HepG2 (cell line): ENCODE results near the gene BICDL1. TPM values are rescaled to one million over a fixed set of nuclear protein-coding genes. Genes with fewer than 3 reads are reported as not detected.

Experiments
- ATAC-seq: fragments of 200-7000 bp; cut with Tn5 transposase; 3 replicates; pipeline ENCODE4 v1.9.1; 2020; ENCODE audit warnings: mild to moderate bottlenecking, moderate library complexity
- BruUV-seq: library from RNA; stranded (reverse); fragments of 400-500 nt; replicated peaks from 2 replicates; lab custom pipeline; 2021; lab: Mats Ljungman, UMichigan
- CTCF ChIA-PET: fragments of 300-600 bp; formaldehyde crosslinking; extraction: SDS; loops from one replicate; lab custom pipeline; 2021; ENCODE audit warnings: low total read pairs, inconsistent platforms, low intra/inter-chr PET ratio; lab: Yijun Ruan, JAX
- POLR2A ChIA-PET: fragments of 350-600 bp; sonication (Branson Sonifier 250); formaldehyde crosslinking; loops from one replicate; lab custom pipeline; 2020; ENCODE audit warnings: antibody characterized with exemption, inconsistent platforms; lab: Yijun Ruan, JAX
- DNase-seq: peaks from one replicate; pipeline ENCODE4 v3.0.0-alpha.2; 2015; ENCODE audit warnings: low spot score
- FAIRE-seq: peaks from 3 replicates; lab custom pipeline; 2011; peaks lifted over from hg19 to GRCh38; lab: Jason Lieb, UNC
- H2AFZ ChIP-seq: one replicate; pipeline ENCODE4 v1.6.1; 2011; ENCODE audit warnings: low read length, inconsistent platforms
- H3K27ac ChIP-seq: fragments of 300-600 bp; 3 replicates; pipeline ENCODE4 v1.8.0; 2011; ENCODE audit warnings: mixed run types, mild to moderate bottlenecking, mixed read lengths, low read length, inconsistent platforms; ENCODE audit not compliant: insufficient read depth; ENCODE audit errors: extremely low read length
- H3K27me3 ChIP-seq, 2 experiments: fragments of 200-600 bp in 1 of 2; 2 replicates in 1 of 2; 3 replicates in 1 of 2; pipeline versions ENCODE4 v1.6.0 to v1.8.0; 2011; ENCODE audit warnings: low read length in 2 of 2, mild to moderate bottlenecking in 2 of 2, moderate library complexity in 2 of 2, inconsistent platforms in 1 of 2; ENCODE audit not compliant: insufficient read depth in 2 of 2, control insufficient read depth in 1 of 2
- H3K36me3 ChIP-seq, 2 experiments: fragments of 200-600 bp in 1 of 2; replicated peaks in 1 of 2; 2 replicates in 1 of 2; 3 replicates in 1 of 2; pipeline versions ENCODE4 v1.5.1 to v1.8.0; 2011; ENCODE audit warnings: low read length in 2 of 2, inconsistent platforms in 1 of 2; ENCODE audit not compliant: insufficient read depth in 2 of 2, control insufficient read depth in 1 of 2
- H3K4me1 ChIP-seq: 2 replicates; pipeline ENCODE4 v1.5.1; 2012; ENCODE audit warnings: low read length, inconsistent platforms; ENCODE audit not compliant: insufficient read depth
- H3K4me2 ChIP-seq: 2 replicates; pipeline ENCODE4 v1.6.0; 2011; ENCODE audit warnings: low read depth, low read length, inconsistent platforms
- H3K4me3 ChIP-seq, 3 experiments: fragments of 200-600 bp in 1 of 3; sonication (generic), shearing (Covaris generic) in 1 of 3; replicated peaks in 1 of 3; 2 replicates each; pipeline ENCODE4 v1.5.1; 2011 to 2016; ENCODE audit warnings: low read length in 3 of 3, inconsistent platforms in 2 of 3, low read depth in 2 of 3, mild to moderate bottlenecking in 2 of 3, control low read depth in 1 of 3, mixed read lengths in 1 of 3; ENCODE audit not compliant: insufficient read depth in 1 of 3
- H3K79me2 ChIP-seq: one replicate; pipeline ENCODE4 v1.6.1; 2011; ENCODE audit warnings: low read length, inconsistent platforms; ENCODE audit not compliant: insufficient read depth
- H3K9ac ChIP-seq: 2 replicates; pipeline ENCODE4 v1.6.0; 2011; ENCODE audit warnings: mild to moderate bottlenecking, low read depth, low read length, inconsistent platforms; ENCODE audit not compliant: insufficient read depth
- H3K9me3 ChIP-seq: 2 replicates; pipeline ENCODE4 v1.5.1; 2012; ENCODE audit warnings: mild to moderate bottlenecking, low read length
- H4K20me1 ChIP-seq: 2 replicates; pipeline ENCODE4 v1.6.0; 2011; ENCODE audit warnings: inconsistent platforms, mild to moderate bottlenecking, low read length, moderate library complexity; ENCODE audit not compliant: insufficient read depth
- BCL6 ChIP-seq: IDR thresholded peaks from 2 replicates; pipeline ENCODE4 v1.6.1; 2016; ENCODE audit warnings: missing genetic modification reagents, missing compliant biosample characterization
- BRD4 ChIP-seq: sonication (generic); formaldehyde crosslinking; IDR thresholded peaks from 2 replicates; pipeline ENCODE4 v1.4.0; 2020; ENCODE audit warnings: missing genetic modification reagents
- DNMT1 ChIP-seq: sonication (generic); formaldehyde crosslinking; IDR thresholded peaks from 2 replicates; pipeline ENCODE4 v1.5.1; 2020; ENCODE audit warnings: mild to moderate bottlenecking, missing genetic modification reagents
- ELF3 ChIP-seq: IDR thresholded peaks from 2 replicates; pipeline ENCODE4 v1.6.1; 2016; ENCODE audit warnings: missing genetic modification reagents, missing compliant biosample characterization
- ETV5 ChIP-seq: IDR thresholded peaks from 2 replicates; pipeline ENCODE4 v1.6.1; 2018; ENCODE audit warnings: missing biosample characterization, missing genetic modification reagents, inconsistent platforms, borderline replicate concordance
- FOXK2 ChIP-seq: fragments of 450-650 bp; IDR thresholded peaks from 2 replicates; pipeline ENCODE4 v1.6.1; 2016
- KDM4B ChIP-seq: sonication (generic); formaldehyde crosslinking; IDR thresholded peaks from 2 replicates; pipeline ENCODE4 v1.4.0; 2020; ENCODE audit warnings: missing genetic modification reagents
- MBD4 ChIP-seq: IDR thresholded peaks from 2 replicates; pipeline ENCODE4 v1.6.1; 2012; ENCODE audit warnings: low read length, inconsistent platforms, borderline replicate concordance
- NFE2L1 ChIP-seq: sonication (generic); formaldehyde crosslinking; IDR thresholded peaks from 2 replicates; pipeline ENCODE4 v1.4.0; 2020; ENCODE audit warnings: missing genetic modification reagents, mild to moderate bottlenecking, borderline replicate concordance
- NPAS2 ChIP-seq: sonication (generic); formaldehyde crosslinking; IDR thresholded peaks from 2 replicates; pipeline ENCODE4 v1.8.0; 2022; ENCODE audit warnings: mild to moderate bottlenecking, missing genetic modification reagents, borderline replicate concordance
- POLR2G ChIP-seq: fragments of 200-400 bp; formaldehyde crosslinking; IDR thresholded peaks from 2 replicates; pipeline ENCODE4 v1.6.1; 2018; ENCODE audit warnings: mild to moderate bottlenecking, low read depth, low read length, moderate library complexity
- PPARG ChIP-seq: conservative IDR thresholded peaks from 2 replicates; pipeline ENCODE4 v1.6.1; 2016; ENCODE audit warnings: missing biosample characterization, missing genetic modification reagents
- PTBP1 ChIP-seq: fragments of 200-400 bp; formaldehyde crosslinking; IDR thresholded peaks from 2 replicates; pipeline ENCODE4 v1.6.1; 2018; ENCODE audit warnings: low read length, low read depth; ENCODE audit not compliant: poor library complexity, severe bottlenecking
- ZBTB7A ChIP-seq: sonication (generic); formaldehyde crosslinking; IDR thresholded peaks from 2 replicates; pipeline ENCODE4 v1.8.0; 2022; ENCODE audit warnings: mild to moderate bottlenecking, missing genetic modification reagents
- ZFP41 ChIP-seq: sonication (generic); formaldehyde crosslinking; IDR thresholded peaks from 2 replicates; pipeline ENCODE4 v1.4.0; 2020; ENCODE audit warnings: mild to moderate bottlenecking, missing genetic modification reagents, borderline replicate concordance
- ZNF296 ChIP-seq: sonication (generic); formaldehyde crosslinking; conservative IDR thresholded peaks from 2 replicates; pipeline ENCODE4 v1.5.0; 2020; ENCODE audit warnings: mild to moderate bottlenecking, missing genetic modification reagents
- ZNF614 ChIP-seq: IDR thresholded peaks from 2 replicates; pipeline ENCODE4 v1.6.1; 2018; ENCODE audit warnings: missing biosample characterization, missing genetic modification reagents, inconsistent platforms, borderline replicate concordance
- WGBS: methylation state at CpG from one replicate; pipeline ENCODE4 v1.1.6; 2017; ENCODE audit warnings: low lambda C conversion rate; 5-methylcytosine and 5-hydroxymethylcytosine counted together
- in situ Hi-C: cut with HindIII; loops from 2 replicates; pipeline ENCODE4 v1.10.0; 2017; ENCODE audit warnings: low pct_unique_long_range_greater_than_20kb; ENCODE audit not compliant: extremely low pct_ligation_motif_present
- intact Hi-C: fragments of 100-400 bp; cut with micrococcal nuclease; formaldehyde crosslinking; loops from one replicate; pipeline ENCODE4 v1.10.0; 2022; ENCODE audit not compliant: unreplicated experiment
- polyA plus RNA-seq, 8 experiments: library from polyadenylated mRNA; depleted of rRNA in 3 of 8; stranded (reverse) in 7 of 8; unstranded in 1 of 8; fragments of >200 nt; fragmentation: Illumina TruSeq in 4 of 8; extraction: Trizol in 4 of 8; gene quantifications; 2 replicates each; pipeline versions ENCODE4 v1.2.1 to v1.2.3, GENCODE V29; 2011 to 2016; ENCODE audit warnings: low read depth in 4 of 8, missing spikeins in 1 of 8, mixed read lengths in 1 of 8; ENCODE audit not compliant: insufficient read depth in 1 of 8
- total RNA-seq, 5 experiments: library from RNA; depleted of rRNA; stranded (reverse); fragments of >200 nt; fragmentation: Illumina TruSeq; extraction: Trizol; gene quantifications; 2 replicates each; pipeline ENCODE4 v1.2.3, GENCODE V29; 2016; ENCODE audit warnings: low read depth in 1 of 5
- TF ChIP-seq, protein P1 (sequence below): sonication (generic); formaldehyde crosslinking; conservative IDR thresholded peaks from 2 replicates; pipeline ENCODE4 v1.4.0; 2020; ENCODE audit warnings: missing genetic modification reagents
- TF ChIP-seq, protein P2 (sequence below): sonication (generic); formaldehyde crosslinking; IDR thresholded peaks from 2 replicates; pipeline ENCODE4 v1.8.0; 2022; ENCODE audit warnings: missing genetic modification reagents, mild to moderate bottlenecking, borderline replicate concordance
- TF ChIP-seq, protein P3 (sequence below): sonication (generic); formaldehyde crosslinking; IDR thresholded peaks from 2 replicates; pipeline ENCODE4 v1.4.0; 2020; ENCODE audit warnings: mild to moderate bottlenecking, missing genetic modification reagents

The BICDL1 gene
- total and polyA plus RNA-seq, 2 of the 13 experiments (the other 11 are each of a cell fraction or from before 2014, with no cell fraction given), result 3.6 to 9.7 TPM

DNA sequence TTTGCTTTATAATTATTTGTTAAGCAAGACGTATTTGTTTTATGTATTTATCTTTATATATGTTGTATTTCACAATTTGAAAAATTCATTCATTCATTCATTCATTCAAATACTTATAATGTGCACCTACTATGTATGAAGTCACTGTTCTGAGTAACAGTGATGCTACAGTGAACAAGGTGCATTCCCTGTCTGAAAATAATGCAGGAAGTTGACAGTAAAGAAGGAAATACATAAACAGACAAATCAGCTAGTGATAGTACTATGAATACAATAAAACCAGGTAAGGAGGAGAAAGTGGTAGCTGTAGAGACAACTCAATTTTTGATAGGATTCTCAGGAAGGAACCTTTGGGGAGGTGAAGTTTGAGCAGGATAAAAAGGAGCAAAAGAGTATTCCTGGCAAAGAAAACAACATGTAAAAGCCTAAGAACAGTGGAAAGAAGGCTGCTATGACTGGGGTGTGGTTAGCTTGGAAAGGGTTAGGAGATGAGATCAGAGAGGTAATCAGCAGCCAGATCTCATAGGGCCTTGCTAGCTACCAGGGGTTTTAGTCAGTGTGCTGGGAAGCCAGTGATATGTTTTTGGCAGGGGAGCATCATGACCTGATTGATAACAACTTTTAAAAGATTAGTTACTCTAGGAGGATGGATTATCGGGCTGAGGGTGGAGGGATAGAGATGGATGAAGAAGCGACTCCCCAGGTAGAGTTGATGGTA, 17.4 kb downstream of the BICDL1 start (continued):
- TF ChIP-seq, protein P1, sequence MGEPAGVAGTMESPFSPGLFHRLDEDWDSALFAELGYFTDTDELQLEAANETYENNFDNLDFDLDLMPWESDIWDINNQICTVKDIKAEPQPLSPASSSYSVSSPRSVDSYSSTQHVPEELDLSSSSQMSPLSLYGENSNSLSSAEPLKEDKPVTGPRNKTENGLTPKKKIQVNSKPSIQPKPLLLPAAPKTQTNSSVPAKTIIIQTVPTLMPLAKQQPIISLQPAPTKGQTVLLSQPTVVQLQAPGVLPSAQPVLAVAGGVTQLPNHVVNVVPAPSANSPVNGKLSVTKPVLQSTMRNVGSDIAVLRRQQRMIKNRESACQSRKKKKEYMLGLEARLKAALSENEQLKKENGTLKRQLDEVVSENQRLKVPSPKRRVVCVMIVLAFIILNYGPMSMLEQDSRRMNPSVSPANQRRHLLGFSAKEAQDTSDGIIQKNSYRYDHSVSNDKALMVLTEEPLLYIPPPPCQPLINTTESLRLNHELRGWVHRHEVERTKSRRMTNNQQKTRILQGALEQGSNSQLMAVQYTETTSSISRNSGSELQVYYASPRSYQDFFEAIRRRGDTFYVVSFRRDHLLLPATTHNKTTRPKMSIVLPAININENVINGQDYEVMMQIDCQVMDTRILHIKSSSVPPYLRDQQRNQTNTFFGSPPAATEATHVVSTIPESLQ (CRISPR knock-in tag), result no peak
- no peak for TF ChIP-seq BRD4 (CRISPR knock-in tag)
- no peak for TF ChIP-seq FOXK2
- no peak for TF ChIP-seq NFE2L1
- TF ChIP-seq ELF3, result no peak
- no peak for TF ChIP-seq ETV5 (CRISPR knock-in tag)

DNA sequence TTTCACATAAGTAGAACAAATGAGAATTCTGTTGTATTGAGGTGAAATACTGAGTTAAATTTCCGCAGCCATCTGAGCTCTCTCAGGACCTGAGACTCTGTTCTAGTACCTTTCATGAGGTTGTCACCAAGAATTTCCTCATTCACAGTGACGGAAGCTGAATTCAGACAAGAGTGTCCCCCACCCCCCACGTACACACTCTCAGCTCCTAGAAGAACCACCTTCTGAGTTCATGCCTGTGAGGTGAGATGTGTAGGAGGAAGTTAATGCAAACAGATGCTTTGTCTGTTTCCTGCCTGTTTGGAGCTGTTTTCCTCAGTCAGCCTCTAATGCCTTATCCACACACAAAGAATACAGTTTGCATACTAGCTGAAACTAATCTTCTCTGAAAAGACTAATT, 18.2 kb downstream of the BICDL1 start:
- DNase-seq (no peak), ATAC-seq (no peak), FAIRE-seq (no peak)
- H2AFZ ChIP-seq, result no peak overlapping the region
- H3K4me1 ChIP-seq, result peaks cover 26% of the 10 kb centered on the region
- no peaks in the 10 kb centered on the region for H3K27me3 ChIP-seq
- H3K4me3 ChIP-seq, result no peak overlapping the region
- in situ Hi-C loops, result no loop called here
- no peaks in the 10 kb centered on the region for H4K20me1 ChIP-seq
- H3K4me2 ChIP-seq, result no peak overlapping the region
- H3K9me3 ChIP-seq, result no peaks in the 10 kb centered on the region
- no peak overlapping the region for H3K27ac ChIP-seq
- H3K79me2 ChIP-seq, result no peaks in the 10 kb centered on the region
- intact Hi-C loops, result no loop called here
- ChIA-PET CTCF (no interaction called here), POLR2A (no interaction called here)
- no peak overlapping the region for H3K9ac ChIP-seq
- no TSS peak for BruUV-seq
- WGBS, result 86% methylated on average over 3 of the region's 3 CpGs
- no peaks in the 10 kb centered on the region for H3K36me3 ChIP-seq
- TF ChIP-seq DNMT1 (CRISPR knock-in tag), result no peak
- no peak for TF ChIP-seq ZNF614
- TF ChIP-seq PPARG (CRISPR knock-in tag), result no peak
- no peak for TF ChIP-seq POLR2G
- TF ChIP-seq ZNF296 (CRISPR knock-in tag), result no peak
- TF ChIP-seq ZBTB7A (CRISPR knock-in tag), result no peak
- TF ChIP-seq NPAS2 (CRISPR knock-in tag), result no peak
- TF ChIP-seq PTBP1, result no peak
- TF ChIP-seq, protein P2, sequence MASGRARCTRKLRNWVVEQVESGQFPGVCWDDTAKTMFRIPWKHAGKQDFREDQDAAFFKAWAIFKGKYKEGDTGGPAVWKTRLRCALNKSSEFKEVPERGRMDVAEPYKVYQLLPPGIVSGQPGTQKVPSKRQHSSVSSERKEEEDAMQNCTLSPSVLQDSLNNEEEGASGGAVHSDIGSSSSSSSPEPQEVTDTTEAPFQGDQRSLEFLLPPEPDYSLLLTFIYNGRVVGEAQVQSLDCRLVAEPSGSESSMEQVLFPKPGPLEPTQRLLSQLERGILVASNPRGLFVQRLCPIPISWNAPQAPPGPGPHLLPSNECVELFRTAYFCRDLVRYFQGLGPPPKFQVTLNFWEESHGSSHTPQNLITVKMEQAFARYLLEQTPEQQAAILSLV (CRISPR knock-in tag), result no peak
- TF ChIP-seq KDM4B (CRISPR knock-in tag), result no peak
- TF ChIP-seq, protein P3, sequence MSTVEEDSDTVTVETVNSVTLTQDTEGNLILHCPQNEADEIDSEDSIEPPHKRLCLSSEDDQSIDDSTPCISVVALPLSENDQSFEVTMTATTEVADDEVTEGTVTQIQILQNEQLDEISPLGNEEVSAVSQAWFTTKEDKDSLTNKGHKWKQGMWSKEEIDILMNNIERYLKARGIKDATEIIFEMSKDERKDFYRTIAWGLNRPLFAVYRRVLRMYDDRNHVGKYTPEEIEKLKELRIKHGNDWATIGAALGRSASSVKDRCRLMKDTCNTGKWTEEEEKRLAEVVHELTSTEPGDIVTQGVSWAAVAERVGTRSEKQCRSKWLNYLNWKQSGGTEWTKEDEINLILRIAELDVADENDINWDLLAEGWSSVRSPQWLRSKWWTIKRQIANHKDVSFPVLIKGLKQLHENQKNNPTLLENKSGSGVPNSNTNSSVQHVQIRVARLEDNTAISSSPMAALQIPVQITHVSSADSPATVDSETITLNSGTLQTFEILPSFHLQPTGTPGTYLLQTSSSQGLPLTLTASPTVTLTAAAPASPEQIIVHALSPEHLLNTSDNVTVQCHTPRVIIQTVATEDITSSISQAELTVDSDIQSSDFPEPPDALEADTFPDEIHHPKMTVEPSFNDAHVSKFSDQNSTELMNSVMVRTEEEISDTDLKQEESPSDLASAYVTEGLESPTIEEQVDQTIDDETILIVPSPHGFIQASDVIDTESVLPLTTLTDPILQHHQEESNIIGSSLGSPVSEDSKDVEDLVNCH, result no peak
- no peak for TF ChIP-seq MBD4
- no peak for TF ChIP-seq ZFP41 (CRISPR knock-in tag)
- TF ChIP-seq BCL6 (CRISPR knock-in tag), result no peak
